Mesothelial cell of epicardium (in vitro differentiated cells): ENCODE results near the gene TNS4. TPM values are rescaled to one million over a fixed set of nuclear protein-coding genes. Genes with fewer than 3 reads are reported as not detected.

Experiments used
- DNase-seq, 2 experiments: peaks; one replicate each; pipeline ENCODE4 v3.0.0; 2021; ENCODE audit warnings: low spot score in 2 of 2; ENCODE audit not compliant: unreplicated experiment in 2 of 2
- H3K27ac Mint-ChIP-seq: 2 replicates; pipeline ENCODE4 v1.8.0; 2021; ENCODE audit warnings: mixed read lengths
- H3K27me3 Mint-ChIP-seq: 2 replicates; pipeline ENCODE4 v1.8.0; 2021; ENCODE audit warnings: low read depth, mixed read lengths
- H3K36me3 Mint-ChIP-seq: 2 replicates; pipeline ENCODE4 v1.8.0; 2021; ENCODE audit warnings: mixed read lengths
- H3K4me1 Mint-ChIP-seq: 2 replicates; pipeline ENCODE4 v1.8.0; 2021; ENCODE audit warnings: mixed read lengths
- H3K4me3 Mint-ChIP-seq: 2 replicates; pipeline ENCODE4 v1.8.0; 2021; ENCODE audit warnings: mild to moderate bottlenecking, moderate library complexity, mixed read lengths
- H3K9me3 Mint-ChIP-seq: 2 replicates; pipeline ENCODE4 v1.8.0; 2021; ENCODE audit warnings: mixed read lengths
- CTCF ChIP-seq: fragments of 200-600 bp; sonication (generic); IDR thresholded peaks from one replicate; pipeline ENCODE4 v1.5.0; 2021; ENCODE audit warnings: antibody characterized with exemption; ENCODE audit not compliant: unreplicated experiment
- total RNA-seq: library from RNA; stranded (reverse); gene quantifications from 3 replicates; pipeline ENCODE4 v1.2.1, GENCODE V29; 2021

TNS4 gene
- total RNA-seq, 1 donor from 2014 or later = not detected

- Mint-ChIP-seq H3K9me3 (no peaks in the 10 kb centered on the region), H3K27ac (no peak overlapping the region), H3K27me3 (no peaks in the 10 kb centered on the region), H3K4me3 (no peak overlapping the region), H3K4me1 (peaks cover 12% of the 10 kb centered on the region), H3K36me3 (no peaks in the 10 kb centered on the region)
- no peak for TF ChIP-seq CTCF
- DNase-seq = no peak
Observed at GRCh38 chr17:40500709-40501108, 714 bp downstream of the TNS4 start.

- no peak for DNase-seq
- no peak for TF ChIP-seq CTCF
- Mint-ChIP-seq H3K27me3 (no peaks in the 10 kb centered on the region), H3K27ac (no peak overlapping the region), H3K9me3 (no peaks in the 10 kb centered on the region), H3K4me3 (no peak overlapping the region), H3K4me1 (peaks cover 12% of the 10 kb centered on the region), H3K36me3 (no peaks in the 10 kb centered on the region)
Observed at GRCh38 chr17:40500190-40500589, 1.2 kb downstream of the TNS4 start.

- Mint-ChIP-seq H3K4me3 (peak overlapping the region; percentile 44), H3K27ac (peak overlapping the region; percentile 66), H3K9me3 (no peaks in the 10 kb centered on the region), H3K27me3 (no peaks in the 10 kb centered on the region), H3K36me3 (no peaks in the 10 kb centered on the region), H3K4me1 (peaks cover 12% of the 10 kb centered on the region)
- DNase-seq = peak in 1 of 2 experiments; percentile 73
- no peak for TF ChIP-seq CTCF
Observed at GRCh38 chr17:40499551-40500189, 1.8 kb downstream of the TNS4 start.

GRCh38 chr17:40498281-40499084 lies 2.9 kb downstream of the TNS4 start:
- Mint-ChIP-seq H3K4me3 (no peak overlapping the region), H3K9me3 (no peaks in the 10 kb centered on the region), H3K27ac (no peak overlapping the region), H3K4me1 (peaks cover 12% of the 10 kb centered on the region), H3K27me3 (no peaks in the 10 kb centered on the region), H3K36me3 (no peaks in the 10 kb centered on the region)
- no peak for DNase-seq
- TF ChIP-seq CTCF = no peak

GRCh38 chr17:40497695-40498094 lies 3.7 kb downstream of the TNS4 start:
- no peak for TF ChIP-seq CTCF
- no peak overlapping the region for H3K27ac Mint-ChIP-seq
- DNase-seq = no peak

More at GRCh38 chr17:40497695-40498094, 3.7 kb downstream of the TNS4 start:
- Mint-ChIP-seq H3K9me3 (no peaks in the 10 kb centered on the region), H3K4me1 (peaks cover 12% of the 10 kb centered on the region), H3K36me3 (no peaks in the 10 kb centered on the region), H3K27me3 (no peaks in the 10 kb centered on the region), H3K4me3 (no peak overlapping the region)
